WI38 (cell line): Measurements from ENCODE around the gene UBAP2.
"Not testable (repeated sequence)": the region's sequence is repeated elsewhere in the genome, so short reads cannot be mapped to it uniquely, and the experiment has no call there.

Experiments used
- H3K4me3 ChIP-seq: 2 replicates; pipeline ENCODE4 v1.5.1; 2011; ENCODE audit warnings: low read depth, mild to moderate bottlenecking, control low read depth, low read length
- TF ChIP-seq, protein P1 (sequence below): IDR thresholded peaks from 2 replicates; pipeline ENCODE4 v1.5.1; 2012; ENCODE audit warnings: low read depth, mild to moderate bottlenecking, control low read depth, low read length

Gene UBAP2

DNA sequence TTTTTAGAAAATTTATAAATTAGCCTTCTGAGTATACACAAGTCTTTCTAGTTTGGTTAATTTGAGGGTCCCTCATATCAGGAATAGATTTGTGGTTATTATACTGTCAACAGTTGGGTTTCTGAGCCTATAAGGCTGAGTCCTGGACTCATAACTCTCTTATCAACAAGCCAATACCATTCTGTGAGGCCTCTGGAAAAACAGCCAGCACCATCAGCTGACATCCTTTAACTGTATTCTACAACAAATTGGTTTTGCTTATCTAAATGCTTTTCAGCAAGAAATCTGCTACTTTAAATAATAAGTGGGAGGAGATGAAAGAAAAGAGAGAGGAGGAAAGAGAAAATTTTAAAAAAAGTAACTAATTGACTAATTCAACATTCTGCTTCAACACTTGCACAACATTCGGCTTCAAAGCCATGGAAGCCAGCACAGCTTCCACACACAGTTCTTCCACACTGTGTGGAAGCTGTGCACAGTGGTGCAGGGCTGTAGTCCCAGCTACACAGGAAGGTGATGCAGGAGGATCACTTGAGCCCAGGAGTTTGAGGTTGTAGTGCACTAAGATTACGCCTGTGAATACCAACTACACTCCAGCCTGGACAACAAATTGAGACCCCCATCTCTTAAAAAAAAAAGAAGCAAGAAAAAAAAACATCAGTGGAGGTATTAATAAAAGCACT is 84.5 kb downstream of the UBAP2 start:
- TF ChIP-seq, protein P1, sequence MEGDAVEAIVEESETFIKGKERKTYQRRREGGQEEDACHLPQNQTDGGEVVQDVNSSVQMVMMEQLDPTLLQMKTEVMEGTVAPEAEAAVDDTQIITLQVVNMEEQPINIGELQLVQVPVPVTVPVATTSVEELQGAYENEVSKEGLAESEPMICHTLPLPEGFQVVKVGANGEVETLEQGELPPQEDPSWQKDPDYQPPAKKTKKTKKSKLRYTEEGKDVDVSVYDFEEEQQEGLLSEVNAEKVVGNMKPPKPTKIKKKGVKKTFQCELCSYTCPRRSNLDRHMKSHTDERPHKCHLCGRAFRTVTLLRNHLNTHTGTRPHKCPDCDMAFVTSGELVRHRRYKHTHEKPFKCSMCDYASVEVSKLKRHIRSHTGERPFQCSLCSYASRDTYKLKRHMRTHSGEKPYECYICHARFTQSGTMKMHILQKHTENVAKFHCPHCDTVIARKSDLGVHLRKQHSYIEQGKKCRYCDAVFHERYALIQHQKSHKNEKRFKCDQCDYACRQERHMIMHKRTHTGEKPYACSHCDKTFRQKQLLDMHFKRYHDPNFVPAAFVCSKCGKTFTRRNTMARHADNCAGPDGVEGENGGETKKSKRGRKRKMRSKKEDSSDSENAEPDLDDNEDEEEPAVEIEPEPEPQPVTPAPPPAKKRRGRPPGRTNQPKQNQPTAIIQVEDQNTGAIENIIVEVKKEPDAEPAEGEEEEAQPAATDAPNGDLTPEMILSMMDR, result no peak
- no peak overlapping the region for H3K4me3 ChIP-seq

DNA sequence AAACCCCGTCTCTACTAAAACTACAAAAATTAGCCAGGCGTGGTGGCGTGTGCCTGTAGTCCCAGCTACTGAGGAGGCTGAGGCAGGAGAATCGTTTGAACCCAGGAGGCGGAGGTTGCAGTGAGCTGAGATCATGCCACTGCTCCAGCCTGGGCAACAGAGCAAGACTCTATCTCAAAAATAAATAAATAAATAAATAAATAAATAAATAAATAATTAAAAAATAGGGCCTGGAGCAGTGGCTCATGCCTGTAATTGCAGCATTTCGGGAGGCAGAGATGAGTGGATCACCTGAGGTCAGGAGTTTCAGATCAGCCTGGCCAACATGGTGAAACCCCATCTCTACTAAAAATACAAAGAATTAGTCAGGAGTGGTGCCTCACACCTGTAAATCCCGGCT is 86.2 kb downstream of the UBAP2 start:
- H3K4me3 ChIP-seq, result not testable (repeated sequence)

DNA sequence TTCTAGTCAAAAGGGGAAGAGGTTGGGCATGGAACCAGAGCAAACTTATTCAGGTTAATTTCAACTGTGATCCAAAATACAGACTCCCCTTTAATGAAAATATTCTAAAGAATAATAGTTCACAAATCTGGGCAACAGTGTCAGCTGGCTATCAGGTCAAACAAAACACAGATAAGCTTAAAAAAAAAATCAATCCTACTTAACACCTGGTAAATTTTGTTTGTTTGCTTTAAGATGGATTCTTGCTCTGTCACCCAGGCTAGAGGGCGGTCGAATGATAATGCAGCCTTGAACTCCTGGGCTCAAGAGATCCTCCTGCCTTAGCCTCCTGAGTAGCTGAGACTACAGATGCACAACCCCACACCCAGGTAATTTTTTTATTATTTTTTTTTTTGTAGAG is 89.0 kb downstream of the UBAP2 start:
- TF ChIP-seq, protein P1, result no peak
- no peak overlapping the region for H3K4me3 ChIP-seq

DNA sequence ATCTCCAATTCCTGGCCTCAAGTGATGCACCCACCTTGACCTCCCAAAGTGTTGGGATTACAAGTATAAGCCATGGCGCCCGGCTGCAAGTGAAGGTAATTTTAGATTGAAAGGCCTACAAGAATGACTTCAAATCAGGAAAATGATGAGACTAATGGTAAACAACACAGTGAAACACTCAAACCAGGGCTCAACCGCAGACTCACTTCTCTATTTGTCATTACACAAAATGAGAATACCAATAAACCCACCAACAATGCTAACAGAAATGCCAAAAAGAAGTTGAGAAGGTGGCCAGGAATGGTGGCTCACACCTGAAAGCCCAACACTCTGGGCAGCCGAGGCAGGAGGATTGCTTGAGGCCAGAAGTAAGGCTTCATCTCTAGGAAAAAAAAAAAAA is 92.1 kb downstream of the UBAP2 start:
- H3K4me3 ChIP-seq, result no peak overlapping the region
- TF ChIP-seq, protein P1, result no peak

DNA sequence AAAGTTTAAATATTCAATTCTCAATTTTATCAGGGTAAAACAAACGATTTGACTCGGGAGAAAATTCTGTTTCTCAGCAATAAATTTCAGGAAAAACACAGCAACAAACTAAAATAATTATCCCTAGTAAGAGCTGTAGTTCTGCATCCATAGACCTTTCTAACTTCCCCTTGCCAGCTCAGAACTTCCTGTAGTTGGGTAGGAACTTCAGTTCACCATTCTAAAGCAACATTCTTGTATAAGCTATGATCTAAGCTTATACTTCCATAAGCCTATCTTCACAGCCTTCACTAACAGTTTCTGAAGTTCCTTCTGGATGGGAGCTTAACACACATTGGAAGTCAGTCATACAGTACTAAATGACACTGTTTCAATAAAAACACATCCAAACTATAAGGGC is 96.6 kb downstream of the UBAP2 start:
- no peak overlapping the region for H3K4me3 ChIP-seq
- TF ChIP-seq, protein P1, result no peak

DNA sequence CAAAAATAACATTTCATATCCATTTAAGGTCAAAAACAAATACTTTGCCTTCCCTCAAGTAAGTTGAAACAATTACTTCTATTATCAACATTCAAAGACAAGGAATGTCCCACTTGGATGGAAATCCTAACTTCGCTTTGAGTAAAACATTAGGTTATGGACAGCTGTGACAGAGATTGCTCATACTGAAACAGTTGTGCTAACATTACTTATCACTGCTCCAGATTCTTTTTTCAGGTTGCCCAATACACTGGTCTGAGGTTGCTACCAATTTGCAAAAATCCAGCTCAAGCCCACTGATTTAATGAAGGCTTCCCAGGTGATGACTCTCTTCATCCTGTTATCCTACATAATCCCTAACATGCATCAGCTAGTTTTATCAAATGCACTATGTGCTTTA is 98.3 kb downstream of the UBAP2 start:
- H3K4me3 ChIP-seq, result no peak overlapping the region
- TF ChIP-seq, protein P1, result no peak

DNA sequence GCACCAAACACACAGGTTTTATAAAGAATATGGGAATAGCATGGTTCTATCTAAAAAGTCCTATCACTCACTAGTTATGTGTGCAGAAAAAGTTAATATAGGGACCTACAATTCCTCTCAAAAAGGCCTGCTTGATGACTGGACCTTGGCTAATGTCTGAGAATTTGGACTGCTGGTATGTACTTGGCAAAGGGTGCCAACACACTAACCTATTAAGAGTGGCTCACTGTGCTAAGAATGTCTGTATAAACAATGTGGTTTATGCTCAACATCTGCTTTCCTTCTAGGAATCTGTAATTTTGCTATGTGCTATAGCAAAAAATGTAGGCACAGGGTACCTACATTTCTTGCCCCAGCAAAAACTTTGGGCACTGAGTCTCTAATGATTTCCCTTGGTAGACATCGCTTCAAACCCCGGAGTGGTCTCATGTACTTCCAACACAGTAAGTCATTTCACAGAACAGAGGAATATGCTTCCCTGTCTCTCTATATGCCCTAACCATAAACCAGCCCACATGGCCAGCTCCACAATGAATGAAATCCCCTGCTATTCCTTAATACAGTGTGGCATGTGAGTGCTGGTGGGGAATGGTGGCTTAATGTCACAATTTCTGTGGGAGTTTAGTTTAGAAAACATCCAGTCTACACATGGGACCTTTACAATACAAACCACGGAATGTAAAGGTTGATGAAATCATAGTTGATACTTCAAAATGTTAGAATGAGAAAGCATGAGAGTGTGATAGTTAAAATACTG is 101.7 kb downstream of the UBAP2 start:
- TF ChIP-seq, protein P1, result no peak
- H3K4me3 ChIP-seq, result no peak overlapping the region
